Lung (tissue), 12 donors: ENCODE data around the gene SYT14. TPM values are rescaled to one million over a fixed set of nuclear protein-coding genes. Genes with fewer than 3 reads are reported as not detected.

Experiments
- ATAC-seq: fragments of 200-7000 bp; cut with Tn5 transposase; one replicate; pipeline ENCODE4 v1.9.1; 2020; ENCODE audit warnings: moderate number of reproducible peaks; ENCODE audit not compliant: insufficient read depth, low FRiP score
- DNase-seq, 3 donors: peaks; one replicate each; pipeline ENCODE4 v3.0.0-alpha.2; 2013 to 2017
- H3K27ac ChIP-seq, 2 donors: one replicate each; pipeline ENCODE4 v1.5.1; 2013; ENCODE audit warnings: mild to moderate bottlenecking in 2 of 2, moderate library complexity in 2 of 2, control low read depth in 1 of 2, inconsistent platforms in 1 of 2, low read depth in 1 of 2, low read length in 1 of 2
- H3K27me3 ChIP-seq, 3 donors: one replicate each; pipeline ENCODE4 v1.5.1; 2013; ENCODE audit warnings: low read length in 2 of 3; ENCODE audit not compliant: control insufficient read depth in 3 of 3, insufficient read depth in 3 of 3
- H3K36me3 ChIP-seq, 4 donors: one replicate each; pipeline ENCODE4 v1.5.1; 2013; ENCODE audit warnings: low read length in 4 of 4, mild to moderate bottlenecking in 1 of 4, moderate library complexity in 1 of 4; ENCODE audit not compliant: control insufficient read depth in 4 of 4, insufficient read depth in 4 of 4
- H3K4me1 ChIP-seq, 5 donors: one replicate each; pipeline ENCODE4 v1.5.1; 2013; ENCODE audit warnings: low read length in 5 of 5, mild to moderate bottlenecking in 2 of 5, moderate library complexity in 1 of 5; ENCODE audit not compliant: control insufficient read depth in 5 of 5, insufficient read depth in 5 of 5
- H3K4me3 ChIP-seq: one replicate; pipeline ENCODE4 v1.5.1; 2013; ENCODE audit warnings: mild to moderate bottlenecking, control low read depth, moderate library complexity
- H3K9ac ChIP-seq, 2 donors: one replicate each; pipeline ENCODE4 v1.5.1; 2013; ENCODE audit warnings: low read length in 2 of 2, control low read depth in 1 of 2; ENCODE audit not compliant: insufficient read depth in 1 of 2
- H3K9me3 ChIP-seq, 4 donors: one replicate each; pipeline ENCODE4 v1.5.1; 2013; ENCODE audit warnings: low read length in 3 of 4, mild to moderate bottlenecking in 1 of 4, moderate library complexity in 1 of 4; ENCODE audit not compliant: control insufficient read depth in 4 of 4, insufficient read depth in 3 of 4
- CTCF ChIP-seq: IDR thresholded peaks from 2 replicates; pipeline ENCODE4 v1.5.1; 2012; ENCODE audit warnings: mild to moderate bottlenecking; ENCODE audit errors: control extremely low read depth, extremely low read depth
- WGBS, 2 donors: extraction: QIAGEN DNeasy Blood & Tissue Kit; methylation state at CpG; one replicate each; pipeline ENCODE4 v1.1.7; 2013; 5-methylcytosine and 5-hydroxymethylcytosine counted together
- polyA plus RNA-seq, 2 donors: library from polyadenylated mRNA; stranded (reverse); fragments of 200-250 nt; gene quantifications; one replicate each; pipeline ENCODE4 v1.2.1, GENCODE V29; 2013
- total RNA-seq, 2 donors: library from RNA; depleted of rRNA in 1 of 2; stranded (reverse); fragments of >200 nt in 1 of 2; gene quantifications; one replicate each; pipeline ENCODE4 v1.2.1, GENCODE V29; 2014 to 2021
- donor health status: control.
- donor health status: control.
- donor health status: Bipolar disorder and iron deficiency.
- donor health status: healthy.
- donor health status: DM: yes; HTN: yes; CAD: no.

Gene SYT14
- total and polyA plus RNA-seq, 4 donors: under 0.01 to 0.23 TPM; not detected in 2

GRCh38 chr1:210022044-210022443, 84.0 kb downstream of the SYT14 start:
- H3K27me3 ChIP-seq: no peaks in the 10 kb centered on the region
- TF ChIP-seq CTCF: no peak

GRCh38 chr1:210024282-210024681, 86.3 kb downstream of the SYT14 start:
- no peak for TF ChIP-seq CTCF
- WGBS, 2 donors: 86 to 93% methylated on average over 2 of the region's 2 CpGs
- H3K9me3 ChIP-seq: no peaks in the 10 kb centered on the region

More at GRCh38 chr1:210022044-210022443, 84.0 kb downstream of the SYT14 start:
- Histone ChIP-seq H3K27ac (no peak overlapping the region), H3K4me1 (no peaks in the 10 kb centered on the region), H3K9ac (no peak overlapping the region), H3K9me3 (no peaks in the 10 kb centered on the region), H3K4me3 (no peak overlapping the region), H3K36me3 (no peaks in the 10 kb centered on the region)
- DNase-seq: no peak
- ATAC-seq: no peak

GRCh38 chr1:210024996-210025395, 87.0 kb downstream of the SYT14 start:
- Histone ChIP-seq H3K27ac (no peak overlapping the region), H3K9ac (no peak overlapping the region), H3K4me1 (no peaks in the 10 kb centered on the region), H3K27me3 (no peaks in the 10 kb centered on the region), H3K36me3 (no peaks in the 10 kb centered on the region), H3K9me3 (no peaks in the 10 kb centered on the region), H3K4me3 (no peak overlapping the region)
- no peak for ATAC-seq
- TF ChIP-seq CTCF: no peak
- 69 to 71% methylated on average over 3 of the region's 3 CpGs for WGBS, 2 donors
- DNase-seq: no peak

More at GRCh38 chr1:210024282-210024681, 86.3 kb downstream of the SYT14 start:
- no peaks in the 10 kb centered on the region for H3K4me1 ChIP-seq
- H3K4me3 ChIP-seq: no peak overlapping the region
- no peak overlapping the region for H3K9ac ChIP-seq
- H3K27ac ChIP-seq: no peak overlapping the region
- H3K36me3 ChIP-seq: no peaks in the 10 kb centered on the region
- no peak for ATAC-seq
- no peaks in the 10 kb centered on the region for H3K27me3 ChIP-seq
- no peak for DNase-seq

GRCh38 chr1:210025870-210026269, 87.9 kb downstream of the SYT14 start:
- Histone ChIP-seq H3K9ac (no peak overlapping the region), H3K4me3 (no peak overlapping the region), H3K36me3 (no peaks in the 10 kb centered on the region), H3K9me3 (no peaks in the 10 kb centered on the region), H3K4me1 (no peaks in the 10 kb centered on the region), H3K27me3 (no peaks in the 10 kb centered on the region), H3K27ac (no peak overlapping the region)
- 83 to 85% methylated on average over 1 of the region's 1 CpG for WGBS, 2 donors
- ATAC-seq (no peak), DNase-seq (no peak)
- TF ChIP-seq CTCF: no peak
